AG20443 (cell line): ENCODE data around the gene CENPO.

Source experiments
- DNase-seq: peaks from one replicate; pipeline ENCODE4 v3.0.0; 2012; ENCODE audit warnings: low spot score, mixed read lengths

CENPO gene

GRCh38 chr2:24859968-24860600 is 66.9 kb downstream of the CENPO start:
- DNase-seq = no peak

- DNase-seq = no peak
These were observed 67.4 kb downstream of the CENPO start for GRCh38 chr2:24860631-24861030.

- DNase-seq = no peak
These were observed 68.3 kb downstream of the CENPO start for GRCh38 chr2:24861500-24861899.

- DNase-seq = no peak
These were observed 70.4 kb downstream of the CENPO start for GRCh38 chr2:24863641-24864040.

GRCh38 chr2:24866946-24867345 is 73.7 kb downstream of the CENPO start:
- no peak for DNase-seq

- DNase-seq = no peak
These were observed 77.2 kb downstream of the CENPO start for GRCh38 chr2:24870440-24870839.

GRCh38 chr2:24870891-24871705 is 77.9 kb downstream of the CENPO start:
- DNase-seq = no peak

GRCh38 chr2:24871852-24872333 is 78.7 kb downstream of the CENPO start:
- DNase-seq = no peak
